Measurements from ENCODE around the gene CMSS1. TPM values are rescaled to one million over a fixed set of nuclear protein-coding genes. Genes with fewer than 3 reads are reported as not detected.

Gene CMSS1
- total RNA-seq, 6 experiments from 2014 or later, result 10.1 to 14.6 (median 11.6) TPM

DNA sequence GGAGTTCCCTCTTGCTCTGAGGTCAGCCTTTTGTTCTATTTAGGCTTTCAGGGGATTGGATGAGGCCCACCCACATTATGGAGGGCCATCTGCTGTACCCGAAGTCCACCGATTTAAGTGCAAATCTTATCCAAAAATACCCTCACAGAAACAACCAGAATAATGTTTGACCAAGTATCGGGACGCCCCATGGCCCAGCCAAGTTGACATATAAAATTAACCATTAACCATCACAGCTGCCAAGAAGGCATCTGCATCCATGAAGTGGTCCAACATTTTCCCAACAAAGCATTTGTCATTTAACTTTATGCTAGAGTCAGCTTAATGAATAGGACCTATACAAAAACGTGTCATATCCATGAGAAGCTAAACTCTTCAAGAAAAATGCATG is 396.9 kb downstream of the CMSS1 start:
- H3K27me3 ChIP-seq, result no peaks in the 10 kb centered on the region
- H3K36me3 ChIP-seq, result no peaks in the 10 kb centered on the region
- TF ChIP-seq, protein P1, sequence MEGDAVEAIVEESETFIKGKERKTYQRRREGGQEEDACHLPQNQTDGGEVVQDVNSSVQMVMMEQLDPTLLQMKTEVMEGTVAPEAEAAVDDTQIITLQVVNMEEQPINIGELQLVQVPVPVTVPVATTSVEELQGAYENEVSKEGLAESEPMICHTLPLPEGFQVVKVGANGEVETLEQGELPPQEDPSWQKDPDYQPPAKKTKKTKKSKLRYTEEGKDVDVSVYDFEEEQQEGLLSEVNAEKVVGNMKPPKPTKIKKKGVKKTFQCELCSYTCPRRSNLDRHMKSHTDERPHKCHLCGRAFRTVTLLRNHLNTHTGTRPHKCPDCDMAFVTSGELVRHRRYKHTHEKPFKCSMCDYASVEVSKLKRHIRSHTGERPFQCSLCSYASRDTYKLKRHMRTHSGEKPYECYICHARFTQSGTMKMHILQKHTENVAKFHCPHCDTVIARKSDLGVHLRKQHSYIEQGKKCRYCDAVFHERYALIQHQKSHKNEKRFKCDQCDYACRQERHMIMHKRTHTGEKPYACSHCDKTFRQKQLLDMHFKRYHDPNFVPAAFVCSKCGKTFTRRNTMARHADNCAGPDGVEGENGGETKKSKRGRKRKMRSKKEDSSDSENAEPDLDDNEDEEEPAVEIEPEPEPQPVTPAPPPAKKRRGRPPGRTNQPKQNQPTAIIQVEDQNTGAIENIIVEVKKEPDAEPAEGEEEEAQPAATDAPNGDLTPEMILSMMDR (IDR thresholded peaks at IDR 0.05), result no peak
- TF ChIP-seq POLR2A (IDR thresholded peaks at IDR 0.05), result no peak
- DNase-seq (no peak), ATAC-seq (no peak)
- peaks cover 0 to 8% (median 2%) of the 10 kb centered on the region in 4 donors for H3K4me1 ChIP-seq
- no peaks in the 10 kb centered on the region for H3K9me3 ChIP-seq
- intact Hi-C loops (cut with DNase I), result no loop called here
- WGBS (ENCODE audit: insufficient coverage, low coverage, low lambda C conversion rate, missing lambda C conversion rate), result 40% methylated on average over 4 of the region's 5 CpGs
- no peak overlapping the region for H3K4me3 ChIP-seq
- no peak overlapping the region for H3K27ac ChIP-seq

DNA sequence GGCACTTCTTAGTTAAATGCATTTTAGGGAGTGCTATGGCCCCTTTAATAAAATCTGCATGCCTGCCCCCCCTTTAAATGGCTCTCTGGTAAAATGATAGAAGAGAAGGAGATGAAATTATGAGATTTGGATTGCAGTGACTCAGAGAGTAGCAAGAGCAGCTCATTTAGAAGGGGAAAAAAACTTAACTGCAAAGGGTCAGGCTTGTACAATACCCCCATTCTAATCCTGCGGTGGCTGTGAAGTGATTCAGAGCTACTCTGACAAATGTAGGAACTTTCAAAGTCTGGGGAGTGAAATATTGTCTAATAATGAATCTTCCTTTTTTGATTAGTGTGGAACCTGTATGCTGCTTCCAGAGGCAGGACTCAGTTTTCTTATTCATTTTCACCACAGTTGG is 399.1 kb downstream of the CMSS1 start:
- no peak for DNase-seq
- 80% methylated on average over 1 of the region's 1 CpG for WGBS (ENCODE audit: insufficient coverage, low coverage, low lambda C conversion rate, missing lambda C conversion rate)
- no peak for ATAC-seq
- H3K27me3 ChIP-seq, result no peaks in the 10 kb centered on the region
- TF ChIP-seq, protein P1 (IDR thresholded peaks at IDR 0.05), result no peak
- TF ChIP-seq POLR2A (IDR thresholded peaks at IDR 0.05), result no peak
- intact Hi-C loops (cut with DNase I), result no loop called here
- H3K27ac ChIP-seq, result no peak overlapping the region
- no peaks in the 10 kb centered on the region for H3K4me1 ChIP-seq
- H3K36me3 ChIP-seq, result no peaks in the 10 kb centered on the region
- H3K9me3 ChIP-seq, result no peaks in the 10 kb centered on the region
- no peak overlapping the region for H3K4me3 ChIP-seq

DNA sequence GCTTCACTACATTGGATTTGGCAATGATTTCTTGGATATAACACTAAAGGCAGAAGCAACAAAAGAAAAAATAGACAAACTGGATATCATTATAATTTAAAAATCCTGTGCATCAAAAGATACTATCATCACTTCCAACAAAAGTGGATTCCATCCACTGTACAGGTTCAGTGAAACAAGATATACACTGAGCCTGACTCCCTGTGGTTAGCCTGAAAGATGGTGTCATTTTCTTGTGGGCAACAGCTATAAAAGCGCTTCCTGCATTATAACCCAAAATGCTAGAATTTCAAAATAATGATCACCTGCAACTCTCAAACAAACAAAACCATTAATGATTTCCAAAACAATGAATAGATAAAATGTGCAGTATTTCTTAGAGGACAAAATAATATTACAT is 403.5 kb downstream of the CMSS1 start:
- Histone ChIP-seq H3K27me3 (no peaks in the 10 kb centered on the region), H3K4me1 (no peaks in the 10 kb centered on the region), H3K27ac (no peak overlapping the region), H3K36me3 (no peaks in the 10 kb centered on the region), H3K4me3 (no peak overlapping the region), H3K9me3 (no peaks in the 10 kb centered on the region)
- DNase-seq (no peak), ATAC-seq (no peak)
- TF ChIP-seq POLR2A (IDR thresholded peaks at IDR 0.05), result no peak
- TF ChIP-seq, protein P1 (IDR thresholded peaks at IDR 0.05), result no peak
- intact Hi-C loops (cut with DNase I), result no loop called here
- 89% methylated on average over 1 of the region's 1 CpG for WGBS (ENCODE audit: insufficient coverage, low coverage, low lambda C conversion rate, missing lambda C conversion rate)

DNA sequence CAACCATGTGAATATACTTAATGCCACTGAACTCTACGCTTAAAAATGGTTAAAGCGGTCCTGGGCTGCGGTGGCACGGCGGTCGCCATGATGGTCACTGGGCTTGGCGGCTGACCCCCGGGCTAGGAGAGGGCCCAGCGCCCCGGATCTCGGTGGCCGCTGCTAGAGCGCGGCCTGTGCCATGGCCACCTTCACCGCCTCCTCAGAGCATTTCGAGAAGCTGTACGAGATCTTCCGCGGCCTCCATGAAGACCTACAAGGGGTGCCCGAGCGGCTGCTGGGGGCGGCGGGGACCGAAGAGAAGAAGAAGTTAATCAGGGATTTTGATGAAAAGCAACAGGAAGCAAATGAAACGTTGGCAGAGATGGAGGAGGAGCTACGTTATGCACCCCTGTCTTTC is 407.5 kb downstream of the CMSS1 start:
- Histone ChIP-seq H3K4me3 (no peak overlapping the region), H3K4me1 (no peaks in the 10 kb centered on the region), H3K36me3 (no peaks in the 10 kb centered on the region), H3K9me3 (no peaks in the 10 kb centered on the region), H3K27ac (no peak overlapping the region), H3K27me3 (no peaks in the 10 kb centered on the region)
- DNase-seq (no peak), ATAC-seq (no peak)
- TF ChIP-seq, protein P1 (IDR thresholded peaks at IDR 0.05), result no peak
- TF ChIP-seq POLR2A (IDR thresholded peaks at IDR 0.05), result no peak
- intact Hi-C loops (cut with DNase I), result no loop called here
- WGBS (ENCODE audit: insufficient coverage, low coverage, low lambda C conversion rate, missing lambda C conversion rate), result 91% methylated on average over 22 of the region's 26 CpGs

DNA sequence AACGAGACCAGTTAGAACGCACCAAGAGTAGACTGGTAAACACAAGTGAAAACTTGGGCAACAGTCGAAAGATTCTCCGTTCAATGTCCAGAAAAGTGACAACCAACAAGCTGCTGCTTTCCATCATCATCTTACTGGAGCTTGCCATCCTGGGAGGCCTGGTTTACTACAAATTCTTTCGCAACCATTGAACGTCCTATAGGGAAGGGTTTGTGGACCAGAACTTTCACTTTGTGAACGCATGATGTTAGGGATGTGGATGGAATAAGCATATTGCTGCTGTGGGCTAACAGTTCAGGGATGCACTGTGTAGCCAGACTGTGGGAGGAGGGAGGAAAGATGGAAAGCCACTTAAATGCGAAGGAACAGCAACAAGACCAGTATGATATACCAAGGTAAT is 408.2 kb downstream of the CMSS1 start:
- ATAC-seq, result no peak
- TF ChIP-seq, protein P1 (IDR thresholded peaks at IDR 0.05), result no peak
- no peak for TF ChIP-seq POLR2A (IDR thresholded peaks at IDR 0.05)
- Histone ChIP-seq H3K27me3 (no peaks in the 10 kb centered on the region), H3K4me3 (no peak overlapping the region), H3K9me3 (no peaks in the 10 kb centered on the region), H3K36me3 (no peaks in the 10 kb centered on the region), H3K27ac (no peak overlapping the region), H3K4me1 (no peaks in the 10 kb centered on the region)
- WGBS (ENCODE audit: insufficient coverage, low coverage, low lambda C conversion rate, missing lambda C conversion rate), result 87% methylated on average over 8 of the region's 8 CpGs
- no peak for DNase-seq
- intact Hi-C loops (cut with DNase I), result no loop called here

All from right lobe of liver (tissue), 6 donors.